Activated T-helper 1 cell treated with Interleukin-2 at 50 U/mL for 16 hours (primary cell): Measurements from ENCODE around the gene LPP.

Source experiments
- DNase-seq: peaks from one replicate; pipeline ENCODE4 v3.0.0-alpha.2; 2020; ENCODE audit warnings: low read depth

LPP gene

DNA sequence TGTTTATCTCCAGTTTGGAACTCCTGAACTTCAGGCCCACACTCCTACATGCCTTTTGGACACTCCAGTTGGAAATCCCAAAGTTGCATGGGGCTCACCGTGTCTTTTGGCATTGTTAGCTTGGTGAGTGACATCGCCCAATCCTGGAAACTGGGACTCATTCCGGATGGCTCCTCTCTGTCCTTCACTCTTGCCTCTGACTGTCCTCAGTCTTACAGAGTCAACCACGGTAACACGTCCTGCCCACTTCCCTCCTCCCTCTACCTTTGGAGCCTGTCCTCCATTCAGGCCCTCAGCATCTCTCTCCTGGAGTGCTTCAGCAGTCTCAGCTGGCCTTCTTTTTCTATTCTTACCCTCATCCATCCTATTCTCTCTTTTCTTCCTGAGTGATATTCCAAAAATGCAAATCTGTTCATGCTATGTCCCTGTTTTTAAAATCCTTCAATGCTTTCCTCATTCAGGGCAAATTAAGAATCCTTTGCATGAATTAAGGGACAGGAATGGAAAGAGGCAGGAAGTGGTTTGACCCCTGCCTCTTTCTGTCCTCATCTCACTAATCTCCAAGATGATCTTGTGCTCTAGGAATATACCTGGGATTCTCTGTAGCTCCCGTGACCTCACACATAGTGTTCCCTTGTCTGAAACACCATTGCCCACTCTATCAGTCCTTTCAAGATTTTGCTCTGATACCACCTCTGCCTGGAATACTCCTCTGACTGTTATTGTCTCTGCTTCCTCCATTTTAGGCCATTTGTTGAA is 42.5 kb downstream of the LPP start:
- DNase-seq, result no peak

DNA sequence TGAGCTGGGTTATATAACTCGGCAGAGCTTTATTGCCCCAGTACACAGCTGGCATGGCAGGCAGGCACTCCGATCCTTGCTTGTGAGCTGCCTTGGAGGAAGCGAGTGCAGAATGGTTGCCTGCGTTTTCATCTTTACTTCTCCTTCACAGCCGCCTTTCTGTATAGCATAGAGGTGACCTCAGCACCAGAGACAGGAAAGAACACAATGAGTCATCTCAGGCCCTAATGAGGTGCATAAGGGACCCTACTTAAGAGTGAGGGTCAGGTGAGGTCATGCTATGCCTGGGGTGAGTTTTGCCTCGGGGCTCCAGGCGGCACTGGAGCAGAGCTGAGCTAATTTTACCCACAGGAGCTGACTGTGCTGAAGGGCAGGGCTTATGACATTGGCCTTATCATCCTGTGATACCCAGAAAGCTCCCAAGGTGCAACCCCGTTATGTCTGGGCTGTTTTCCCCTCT is 43.5 kb downstream of the LPP start:
- no peak for DNase-seq

DNA sequence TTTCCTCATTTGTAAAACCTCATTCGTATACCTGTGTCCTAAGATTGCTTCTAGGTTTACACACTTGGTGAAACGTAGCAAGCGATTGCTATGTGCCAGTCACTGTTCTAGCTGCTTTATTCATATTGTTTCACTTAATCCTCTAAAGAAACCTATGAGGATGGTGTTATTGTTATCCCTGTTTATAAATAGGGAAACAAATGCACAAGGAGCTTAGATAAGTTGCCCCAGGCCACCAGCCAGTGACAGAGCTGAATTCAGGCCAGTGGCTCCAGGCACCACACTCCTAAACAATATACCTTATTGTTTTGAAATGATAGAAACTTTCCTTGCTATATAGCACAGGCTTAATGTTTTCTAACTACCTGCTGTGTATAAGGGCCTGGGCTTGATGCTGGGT is 44.0 kb downstream of the LPP start:
- DNase-seq, result no peak

DNA sequence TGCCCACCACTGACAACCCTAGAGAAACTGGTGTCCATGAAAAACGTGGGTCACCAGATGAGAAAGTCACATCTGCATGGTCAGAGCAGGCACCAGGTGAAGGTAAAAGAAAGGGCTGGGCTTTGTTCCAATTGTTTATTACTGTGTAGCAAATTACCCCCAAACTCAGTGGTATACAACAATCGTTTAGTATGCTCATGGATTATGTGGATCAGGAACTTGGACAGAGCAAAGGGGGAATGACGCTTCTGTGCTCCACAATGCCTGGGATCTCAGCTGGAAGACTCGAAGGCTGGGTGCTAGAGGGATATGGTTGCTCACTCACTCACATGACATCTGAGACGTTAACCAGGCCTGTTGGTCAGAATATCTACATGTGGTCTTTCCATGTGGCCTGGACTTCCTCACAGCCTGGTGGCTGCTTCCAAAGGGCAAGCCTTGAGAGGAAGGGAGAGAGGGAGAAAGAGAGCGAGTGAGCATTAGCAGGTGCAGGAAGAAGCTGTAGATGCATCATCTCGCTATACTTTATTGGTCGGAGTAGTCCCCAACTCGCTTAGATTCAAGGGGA is 44.9 kb downstream of the LPP start:
- no peak for DNase-seq

DNA sequence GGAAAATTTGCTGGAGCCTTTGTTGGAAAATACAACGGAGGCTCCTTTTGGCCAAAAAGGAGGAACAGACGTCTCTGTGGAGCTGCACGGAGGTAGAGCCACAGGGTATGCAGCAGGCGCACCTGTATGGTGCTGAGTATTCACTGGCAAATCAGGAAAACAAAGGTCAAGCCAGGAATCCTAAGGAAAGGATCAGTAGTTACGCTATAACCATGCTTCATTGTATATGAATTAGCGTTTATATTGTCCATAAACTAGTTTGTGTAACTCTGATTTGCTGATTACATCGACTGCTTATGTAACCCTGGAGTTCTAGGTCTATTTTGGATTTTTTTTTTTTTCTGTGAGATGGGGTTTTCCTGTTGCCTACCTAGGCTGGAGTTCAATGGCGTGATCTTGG is 45.4 kb downstream of the LPP start:
- no peak for DNase-seq

DNA sequence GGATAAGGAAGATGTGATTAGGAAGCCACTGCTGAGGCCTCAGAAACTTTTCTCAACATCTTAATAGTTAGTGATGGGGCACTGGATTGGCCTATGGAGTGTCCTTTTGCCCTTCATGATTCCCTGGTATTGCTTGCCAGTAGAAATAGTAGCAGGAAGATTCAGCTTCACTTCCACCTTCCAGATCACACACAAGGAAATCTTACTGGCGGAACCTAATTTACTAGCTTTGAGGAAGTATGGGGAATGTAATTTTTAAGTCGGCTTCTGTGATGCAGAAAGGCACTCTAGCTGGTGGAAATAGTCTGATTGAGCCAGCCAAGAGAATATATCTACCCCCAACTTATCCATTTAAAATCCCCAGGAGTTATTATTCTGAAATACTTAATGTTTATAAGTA is 46.5 kb downstream of the LPP start:
- DNase-seq, result no peak

DNA sequence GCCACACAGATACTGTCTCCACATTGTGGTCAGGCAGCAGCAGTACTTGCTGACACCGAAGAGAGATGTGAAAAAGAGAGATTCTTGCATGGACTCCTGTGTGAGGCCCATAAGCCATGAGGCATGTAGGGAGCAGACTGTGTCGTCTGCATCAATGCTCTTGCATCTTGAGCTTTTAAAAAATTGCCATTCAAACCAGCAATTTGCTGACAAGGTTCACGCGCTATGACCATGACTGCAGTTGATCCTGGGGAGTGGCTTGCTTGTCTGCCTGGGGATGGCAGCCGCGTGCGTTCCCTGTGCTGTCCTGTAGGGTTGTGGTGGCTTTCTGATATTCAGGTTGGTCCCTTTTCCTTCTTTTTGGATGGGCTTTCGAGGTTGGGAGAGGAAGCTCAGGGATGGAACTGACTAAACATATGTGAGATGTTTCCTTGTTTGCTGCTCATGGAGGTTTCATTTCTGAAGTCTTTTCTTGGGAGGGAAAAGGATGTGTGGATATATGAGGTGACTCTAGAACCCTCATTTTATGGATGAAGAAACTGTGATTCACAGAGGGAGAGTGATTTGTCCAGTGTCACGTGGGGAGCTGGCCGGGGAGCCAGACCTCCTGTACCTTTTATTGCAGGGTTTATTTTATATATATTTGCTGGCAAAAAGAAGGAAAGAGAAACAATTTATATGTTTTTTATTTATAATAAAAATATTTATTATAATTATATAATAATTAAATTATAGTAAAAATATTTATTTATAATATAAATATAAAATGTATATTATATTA is 48.6 kb downstream of the LPP start:
- DNase-seq, result no peak

DNA sequence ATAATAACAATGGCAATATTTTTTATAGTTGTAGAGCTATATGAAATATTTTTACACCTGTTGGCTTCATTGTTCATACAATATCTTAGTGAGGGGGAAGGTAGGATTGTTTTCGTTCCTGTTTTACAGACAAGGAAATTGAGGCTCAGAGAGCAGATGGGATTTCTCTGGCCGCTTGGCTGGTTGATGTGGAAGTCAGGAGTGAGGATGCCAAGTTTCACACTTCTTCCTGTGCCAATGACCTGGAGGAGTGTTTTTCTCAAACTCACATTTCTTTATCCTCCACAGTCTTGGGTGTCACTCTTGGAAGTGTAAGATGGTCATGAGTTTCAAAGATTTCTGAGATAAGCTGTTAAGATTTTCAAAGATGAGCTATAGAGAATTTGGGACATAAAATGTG is 50.6 kb downstream of the LPP start:
- no peak for DNase-seq

DNA sequence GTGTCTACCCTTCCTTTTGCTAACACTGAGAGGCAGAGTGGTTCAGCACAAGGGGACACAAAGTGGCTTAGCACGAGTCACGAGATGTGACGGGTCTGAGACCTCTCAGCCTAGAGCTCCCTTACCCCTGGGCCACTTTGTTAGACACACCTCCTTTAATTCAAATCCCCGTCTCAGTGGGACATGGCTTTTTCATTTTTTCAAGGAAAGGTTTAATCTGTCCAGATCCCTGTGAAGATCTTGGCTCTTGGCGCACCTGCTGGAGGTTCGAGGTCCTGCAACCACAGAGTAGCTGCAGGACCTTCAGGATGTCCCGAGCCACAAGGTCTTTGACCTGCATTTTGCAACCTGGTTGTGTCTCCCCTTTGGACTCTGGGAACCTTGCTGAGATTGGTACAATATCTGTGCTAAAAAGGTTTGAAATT is 52.0 kb downstream of the LPP start:
- no peak for DNase-seq

DNA sequence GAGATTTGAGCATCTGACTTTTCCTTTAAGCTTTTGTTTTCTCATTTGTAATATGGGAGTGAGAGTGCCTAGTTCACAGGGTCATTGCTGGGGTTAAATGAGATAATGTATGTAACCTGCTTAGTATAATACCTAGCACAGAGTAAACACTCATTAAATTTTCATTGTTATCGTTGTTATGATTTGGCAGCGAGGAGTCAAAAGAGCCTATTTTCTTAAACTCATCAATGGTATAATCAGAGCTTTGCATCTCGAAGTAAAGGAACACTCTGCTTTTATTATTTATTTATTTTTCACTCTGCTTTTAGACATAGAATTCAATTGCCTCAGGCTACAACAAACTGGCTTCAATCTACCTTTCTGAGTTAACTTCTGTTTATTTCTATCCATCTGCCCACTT is 52.8 kb downstream of the LPP start:
- no peak for DNase-seq

DNA sequence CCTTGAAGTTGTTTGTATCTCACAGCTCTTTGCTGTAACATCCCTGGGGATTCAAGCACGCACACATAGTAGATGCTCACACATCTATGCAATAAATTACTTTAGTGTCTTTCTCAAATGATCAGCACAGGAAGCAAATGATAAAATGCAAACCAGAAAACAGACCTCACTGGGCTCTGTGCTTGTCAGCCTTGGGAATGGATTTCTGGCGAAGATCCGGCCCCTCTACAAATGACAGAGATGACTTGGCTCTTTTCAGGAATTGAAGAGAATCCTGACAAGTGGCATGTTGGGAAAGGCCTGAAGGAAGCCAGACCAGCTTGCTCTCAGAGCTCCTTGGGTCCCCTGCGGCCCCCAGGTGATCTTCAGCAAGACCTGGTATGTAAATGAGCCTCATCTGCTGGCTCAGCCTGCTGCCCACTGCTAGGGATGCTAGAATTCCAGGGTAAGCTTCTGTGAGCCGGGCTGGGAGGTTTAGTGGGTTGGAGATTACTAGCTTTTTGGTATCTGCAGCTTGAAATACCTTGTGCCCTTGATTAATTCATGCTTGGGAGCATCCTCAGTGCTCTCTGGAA is 54.1 kb downstream of the LPP start:
- no peak for DNase-seq

DNA sequence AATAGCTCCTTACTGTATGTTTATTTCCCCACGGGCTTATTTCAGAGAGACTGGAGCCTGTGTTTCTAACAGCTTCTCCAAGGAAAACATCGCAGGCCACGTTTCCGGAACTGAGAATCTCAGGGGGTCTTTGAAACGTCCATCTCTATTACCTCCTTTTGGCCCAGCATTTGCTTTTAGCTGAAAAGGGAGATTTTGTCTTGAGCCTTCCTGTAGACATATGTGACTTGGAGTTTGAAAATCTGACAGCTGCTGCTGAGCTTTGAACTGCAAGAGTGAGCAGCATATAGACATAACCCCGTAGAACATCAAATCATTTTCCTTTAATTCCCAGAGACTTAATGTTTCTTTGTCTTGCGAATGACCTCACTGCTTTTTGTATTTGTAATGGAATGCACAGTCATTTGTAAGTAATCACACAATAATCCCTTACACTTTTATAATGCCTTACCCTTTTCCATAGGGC is 54.6 kb downstream of the LPP start:
- DNase-seq, result no peak

DNA sequence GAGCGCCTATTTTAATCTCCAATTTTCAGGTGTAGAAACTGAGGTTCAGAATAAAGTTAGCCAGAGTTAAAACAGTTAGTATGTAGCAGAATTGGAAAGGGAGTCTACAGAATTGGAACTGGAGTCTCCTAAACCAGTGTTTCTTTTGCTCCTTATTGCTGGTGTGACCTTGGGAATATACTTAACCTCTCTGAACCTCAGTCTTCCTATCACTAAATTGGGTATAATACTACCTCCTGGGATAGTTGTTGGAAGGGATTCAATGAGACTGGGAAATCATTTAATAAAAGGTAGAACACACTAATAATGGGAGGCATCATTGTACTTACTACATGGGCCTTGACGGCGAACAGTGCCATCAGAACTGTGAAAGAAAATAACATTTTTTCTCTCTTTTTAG is 55.1 kb downstream of the LPP start:
- DNase-seq, result no peak

DNA sequence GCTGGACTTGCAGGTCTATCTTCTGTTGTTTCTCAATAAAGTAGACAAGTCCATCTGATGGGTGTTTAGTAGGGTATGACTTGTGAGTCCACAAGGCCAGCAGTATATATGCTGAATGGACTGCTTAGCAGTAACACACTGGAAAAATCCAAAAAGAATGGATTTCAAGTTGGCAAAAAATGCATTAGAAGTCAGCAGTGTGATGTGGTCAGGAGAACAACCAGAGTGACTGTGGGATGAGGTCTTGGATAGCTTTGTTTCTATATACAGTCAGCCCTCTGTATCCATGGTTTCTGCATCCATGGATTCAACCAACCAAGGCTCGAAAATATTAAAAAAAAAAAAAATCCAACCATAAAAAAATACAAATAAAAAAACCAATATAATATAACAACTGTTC is 55.8 kb downstream of the LPP start:
- no peak for DNase-seq

DNA sequence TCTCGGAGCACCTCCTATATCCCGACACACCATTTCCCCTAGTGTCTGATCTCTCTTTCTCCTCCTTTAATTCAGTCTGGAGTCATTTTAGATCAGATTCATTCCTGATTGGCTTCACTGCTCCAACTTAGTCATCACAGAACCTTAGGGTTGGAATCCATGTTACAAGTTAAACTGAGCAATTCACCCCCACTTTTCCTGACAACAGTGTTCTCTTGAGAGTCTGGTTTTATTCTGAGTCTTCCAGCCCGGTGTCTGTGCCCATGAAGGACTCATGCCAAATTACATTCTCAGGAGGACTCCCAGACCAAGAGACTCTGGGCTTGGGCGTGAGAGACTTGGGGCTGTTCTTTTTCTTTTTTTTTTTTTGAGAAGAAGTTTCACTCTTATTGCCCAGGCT is 57.5 kb downstream of the LPP start:
- no peak for DNase-seq

DNA sequence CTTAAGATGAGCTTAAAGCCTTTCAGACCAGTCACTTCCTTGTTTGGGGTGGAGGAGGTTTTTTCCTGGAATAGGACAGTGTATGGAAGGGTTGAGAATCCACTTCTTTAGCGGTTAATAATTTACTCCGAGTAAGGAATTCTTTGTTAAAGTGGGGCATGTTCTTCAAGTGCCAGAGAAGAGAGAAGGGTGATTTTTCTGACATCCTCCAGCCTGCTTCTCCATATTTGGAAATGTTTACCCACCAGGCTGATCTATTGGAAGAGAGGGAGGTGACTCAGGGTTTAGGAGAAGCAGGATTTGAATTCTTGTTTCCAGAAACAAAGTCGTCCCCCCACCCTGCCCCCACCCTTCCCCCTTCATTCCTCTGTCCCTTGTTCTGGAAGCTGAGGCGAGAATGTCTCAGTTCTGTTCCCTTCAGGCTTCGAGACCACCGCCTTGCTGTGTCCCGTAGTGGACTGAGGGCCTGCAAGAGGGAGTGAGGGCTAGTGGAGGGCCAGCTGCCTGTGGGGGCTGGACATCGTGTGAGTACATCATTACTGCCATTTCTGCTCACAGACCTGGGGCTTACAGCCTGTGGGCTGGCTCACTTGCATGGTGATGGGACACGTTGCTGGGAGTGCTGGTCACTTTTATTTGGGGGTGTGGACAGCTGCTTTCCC is 58.5 kb downstream of the LPP start:
- DNase-seq, result no peak

DNA sequence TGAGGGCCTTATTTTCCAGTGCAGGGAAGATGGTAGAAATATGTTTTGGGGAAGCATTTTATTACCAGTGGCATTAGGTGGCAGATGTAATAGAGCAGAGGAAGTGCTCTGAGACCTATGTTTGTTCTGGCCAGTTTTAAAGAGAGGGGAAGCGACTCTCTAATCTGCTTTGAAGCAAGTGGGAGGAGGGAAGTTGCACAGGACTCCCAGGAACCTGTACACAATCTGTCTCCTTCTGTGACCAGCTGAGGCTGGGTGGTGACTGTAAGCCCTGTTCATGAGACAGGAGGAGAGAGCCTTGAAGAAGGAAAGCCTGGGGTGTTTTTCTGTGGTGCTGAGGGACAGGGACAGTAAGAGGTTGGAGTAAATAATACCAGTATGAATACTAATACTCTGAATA is 60.5 kb downstream of the LPP start:
- no peak for DNase-seq

DNA sequence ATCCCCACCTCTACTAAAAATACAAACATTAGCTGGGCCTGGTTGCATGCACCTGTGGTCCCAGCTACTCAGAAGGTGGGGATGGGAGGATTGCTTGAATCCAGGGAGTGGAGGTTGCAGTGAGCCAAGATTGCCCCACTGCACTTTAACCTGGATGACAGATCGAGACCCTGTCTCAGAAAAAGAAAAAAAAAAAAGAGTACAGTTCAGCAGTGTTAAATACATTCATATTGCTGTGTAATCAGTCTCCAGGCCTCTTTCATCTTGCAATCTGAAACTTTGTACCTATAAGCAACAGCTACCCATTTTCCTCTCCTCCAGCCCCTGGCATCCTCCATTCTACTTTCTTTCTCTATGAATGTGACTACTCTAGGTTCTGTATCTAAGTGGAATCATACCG is 61.2 kb downstream of the LPP start:
- no peak for DNase-seq

DNA sequence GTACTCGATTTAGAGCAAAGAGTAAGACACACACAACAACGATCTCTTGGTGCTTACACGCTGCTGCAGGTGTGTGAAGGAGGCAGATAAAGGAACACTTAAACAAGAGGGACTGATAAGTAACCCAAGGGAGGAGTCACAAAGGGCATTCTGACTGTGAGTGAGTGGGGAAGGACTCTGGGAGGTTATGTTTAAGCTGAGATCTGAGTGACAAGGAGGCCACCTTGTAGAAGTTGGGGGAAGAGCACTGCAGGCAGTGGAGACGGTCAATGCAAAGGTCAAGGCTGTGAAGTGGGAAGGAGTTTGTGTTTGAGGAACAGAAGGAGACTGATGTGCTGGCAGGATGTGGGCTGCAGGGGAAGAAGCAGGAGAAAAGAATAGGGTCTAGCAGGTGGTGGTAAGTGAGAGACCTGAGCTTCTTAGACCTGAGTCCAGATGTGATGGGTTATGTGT is 63.1 kb downstream of the LPP start:
- DNase-seq, result no peak

DNA sequence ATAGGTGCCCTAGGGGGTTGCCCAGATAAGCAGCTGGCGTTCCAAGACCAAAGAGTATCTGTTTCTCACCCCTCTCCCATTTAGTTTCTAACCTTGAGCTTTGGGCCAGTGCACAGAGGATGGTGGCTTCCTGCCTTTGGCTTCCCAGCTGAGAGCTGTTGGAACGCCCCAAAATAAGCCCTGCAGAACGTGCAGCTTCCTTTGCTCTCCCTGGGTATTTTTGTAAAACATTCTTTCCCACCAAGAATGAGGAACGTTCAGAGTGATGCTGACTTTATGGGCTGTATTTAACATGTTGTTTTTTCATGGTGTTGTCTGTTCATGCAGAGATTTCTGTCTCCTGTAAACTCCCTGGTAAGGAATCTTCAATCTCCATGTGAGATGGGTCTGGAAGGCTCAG is 63.8 kb downstream of the LPP start:
- DNase-seq, result no peak

DNA sequence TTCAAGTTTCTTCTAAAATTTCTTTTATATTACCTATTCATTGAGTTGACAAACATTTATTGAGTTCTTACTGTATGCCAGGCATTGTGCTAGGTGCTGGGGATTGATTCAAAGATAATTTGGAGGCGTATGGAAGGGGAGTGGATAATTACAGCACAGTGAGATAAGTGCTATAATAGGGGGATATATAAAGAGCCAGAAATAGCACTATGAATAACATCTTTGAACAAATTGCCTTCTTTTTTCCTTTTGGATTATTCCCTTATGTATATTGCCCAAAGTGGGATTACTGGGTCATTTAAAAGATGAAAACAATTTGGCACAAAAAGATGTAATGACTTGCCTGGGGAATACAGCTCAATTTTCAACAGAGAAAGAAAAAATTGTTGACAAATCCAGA is 64.6 kb downstream of the LPP start:
- no peak for DNase-seq

DNA sequence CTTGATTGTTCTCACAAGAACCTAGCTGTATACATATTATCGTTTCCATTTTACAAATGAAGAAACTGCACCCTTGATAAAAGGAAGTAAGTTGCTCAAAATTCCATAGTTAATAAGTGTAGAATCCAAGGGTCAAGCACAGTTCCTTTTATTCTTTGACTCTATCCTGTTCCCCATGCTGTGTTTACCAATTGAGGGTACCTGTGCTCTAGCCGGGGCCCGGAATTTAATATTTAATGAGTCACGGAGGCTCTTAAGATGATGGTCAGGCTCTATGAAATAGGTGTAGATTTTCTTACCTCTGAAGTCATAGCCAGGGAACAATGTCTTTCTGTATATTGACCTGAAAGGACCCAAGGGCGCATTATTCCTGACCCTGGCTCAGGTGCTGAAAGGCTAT is 65.2 kb downstream of the LPP start:
- DNase-seq, result no peak
